Vagina (tissue), 2 donors: Measurements from ENCODE around the gene PPFIA4. TPM values are rescaled to one million over a fixed set of nuclear protein-coding genes. Genes with fewer than 3 reads are reported as not detected.

Experiments
- DNase-seq, 2 donors: peaks; one replicate each; pipeline ENCODE4 v3.0.0-alpha.2; 2017; ENCODE audit errors: extremely low spot score in 2 of 2
- H3K27ac ChIP-seq: fragments of 200-600 bp; sonication (generic); one replicate; pipeline ENCODE4 v1.5.1; 2019
- H3K27me3 ChIP-seq: fragments of 200-600 bp; sonication (generic); one replicate; pipeline ENCODE4 v1.5.1; 2019
- H3K36me3 ChIP-seq, 2 donors: fragments of 200-600 bp; sonication (generic); one replicate each; pipeline ENCODE4 v1.5.1; 2017 to 2019
- H3K4me1 ChIP-seq: fragments of 200-600 bp; sonication (generic); one replicate; pipeline ENCODE4 v1.5.1; 2019
- H3K4me3 ChIP-seq, 2 donors: fragments of 200-600 bp; sonication (generic); 1 replicate in 1 of 2; 2 replicates in 1 of 2; pipeline ENCODE4 v1.5.1; 2016 to 2019
- H3K9me3 ChIP-seq: fragments of 200-600 bp; sonication (generic); one replicate; pipeline ENCODE4 v1.5.1; 2019
- CTCF ChIP-seq, 3 experiments: fragments of 450-650 bp in 2 of 3; fragments of 200-600 bp in 1 of 3; sonication (generic) in 1 of 3; IDR thresholded peaks; one replicate each; pipeline ENCODE4 v1.5.1; 2017 to 2019; ENCODE audit warnings: antibody characterized with exemption in 3 of 3, mild to moderate bottlenecking in 2 of 3, moderate library complexity in 2 of 3
- POLR2A ChIP-seq, 2 donors: fragments of 450-650 bp; IDR thresholded peaks; one replicate each; pipeline ENCODE4 v1.6.1; 2017; ENCODE audit warnings: antibody characterized with exemption in 2 of 2, mild to moderate bottlenecking in 2 of 2, moderate library complexity in 2 of 2
- POLR2AphosphoS5 ChIP-seq, 2 donors: sonication (generic); formaldehyde crosslinking; IDR thresholded peaks; one replicate each; pipeline ENCODE4 v1.9.0; 2017; ENCODE audit warnings: antibody characterized with exemption in 2 of 2, mild to moderate bottlenecking in 2 of 2, low read depth in 1 of 2; ENCODE audit not compliant: insufficient read depth in 1 of 2
- intact Hi-C: fragments of 100-400 bp; cut with DNase I; formaldehyde crosslinking; loops from one replicate; pipeline ENCODE4 v1.15.1; 2023
- total RNA-seq: library from RNA; depleted of rRNA; stranded (reverse); fragments of >200 nt; gene quantifications from one replicate; pipeline ENCODE4 v1.2.3, GENCODE V29; 2016

The PPFIA4 gene
- total RNA-seq, 1 donor from 2014 or later: 11.5 TPM

- Histone ChIP-seq H3K9me3 (no peaks in the 10 kb centered on the region), H3K36me3 (no peaks in the 10 kb centered on the region), H3K27ac (no peak overlapping the region), H3K4me3 (no peak overlapping the region), H3K4me1 (peaks cover 8% of the 10 kb centered on the region), H3K27me3 (no peaks in the 10 kb centered on the region)
- intact Hi-C loops: no loop called here
- DNase-seq: no peak
- TF ChIP-seq CTCF (IDR thresholded peaks at IDR 0.05) (no peak), POLR2AphosphoS5 (IDR thresholded peaks at IDR 0.05; ENCODE audit: insufficient read depth in 1 of 2, low read depth in 1 of 2) (no peak)
Observed at GRCh38 chr1:203054642-203055041, 28.4 kb downstream of the PPFIA4 start.

- H3K27ac ChIP-seq: no peak overlapping the region
- no peaks in the 10 kb centered on the region for H3K9me3 ChIP-seq
- TF ChIP-seq CTCF (IDR thresholded peaks at IDR 0.05) (no peak), POLR2AphosphoS5 (IDR thresholded peaks at IDR 0.05; ENCODE audit: insufficient read depth in 1 of 2, low read depth in 1 of 2) (no peak), POLR2A (IDR thresholded peaks at IDR 0.05) (no peak)
- intact Hi-C loops: no loop called here
- no peak overlapping the region for H3K4me3 ChIP-seq
- H3K4me1 ChIP-seq: peaks cover 8% of the 10 kb centered on the region
- no peaks in the 10 kb centered on the region for H3K36me3 ChIP-seq
- DNase-seq: no peak
- H3K27me3 ChIP-seq: no peaks in the 10 kb centered on the region
Observed at GRCh38 chr1:203055161-203055799, 29.0 kb downstream of the PPFIA4 start.

GRCh38 chr1:203056012-203056411 is 29.7 kb downstream of the PPFIA4 start:
- H3K4me3 ChIP-seq: no peak overlapping the region
- no peaks in the 10 kb centered on the region for H3K27me3 ChIP-seq
- H3K9me3 ChIP-seq: no peaks in the 10 kb centered on the region
- intact Hi-C loops: no loop called here
- TF ChIP-seq POLR2AphosphoS5 (IDR thresholded peaks at IDR 0.05; ENCODE audit: insufficient read depth in 1 of 2, low read depth in 1 of 2): no peak
- TF ChIP-seq POLR2A (IDR thresholded peaks at IDR 0.05): no peak
- TF ChIP-seq CTCF (IDR thresholded peaks at IDR 0.05): no peak
- H3K36me3 ChIP-seq: no peaks in the 10 kb centered on the region
- DNase-seq: no peak
- H3K4me1 ChIP-seq: peaks cover 8% of the 10 kb centered on the region
- no peak overlapping the region for H3K27ac ChIP-seq

- H3K4me1 ChIP-seq: peaks cover 8% of the 10 kb centered on the region
- H3K27ac ChIP-seq: no peak overlapping the region
- intact Hi-C loops: no loop called here
- no peaks in the 10 kb centered on the region for H3K27me3 ChIP-seq
- H3K9me3 ChIP-seq: no peaks in the 10 kb centered on the region
- no peak for DNase-seq
- H3K36me3 ChIP-seq: no peaks in the 10 kb centered on the region
- TF ChIP-seq POLR2AphosphoS5 (IDR thresholded peaks at IDR 0.05; ENCODE audit: insufficient read depth in 1 of 2, low read depth in 1 of 2) (no peak), CTCF (IDR thresholded peaks at IDR 0.05) (no peak), POLR2A (IDR thresholded peaks at IDR 0.05) (no peak)
- no peak overlapping the region for H3K4me3 ChIP-seq
Observed at GRCh38 chr1:203056516-203056915, 30.2 kb downstream of the PPFIA4 start.

GRCh38 chr1:203057911-203058675 is 31.8 kb downstream of the PPFIA4 start:
- no peak for DNase-seq
- intact Hi-C loops: no loop called here

More at GRCh38 chr1:203057911-203058675, 31.8 kb downstream of the PPFIA4 start:
- no peak overlapping the region for H3K4me3 ChIP-seq
- H3K36me3 ChIP-seq: no peaks in the 10 kb centered on the region
- H3K4me1 ChIP-seq: peaks cover 8% of the 10 kb centered on the region
- TF ChIP-seq CTCF (IDR thresholded peaks at IDR 0.05) (no peak), POLR2AphosphoS5 (IDR thresholded peaks at IDR 0.05; ENCODE audit: insufficient read depth in 1 of 2, low read depth in 1 of 2) (no peak), POLR2A (IDR thresholded peaks at IDR 0.05) (no peak)
- H3K27me3 ChIP-seq: no peaks in the 10 kb centered on the region
- H3K9me3 ChIP-seq: no peaks in the 10 kb centered on the region
- no peak overlapping the region for H3K27ac ChIP-seq
